Activated T-cell treated with anti-CD3 and anti-CD28 coated beads, Interleukin-2, amount 50 U/mL, for 4 hours (primary cell): ENCODE measurements around the gene TIMM21. TPM values are rescaled to one million over a fixed set of nuclear protein-coding genes. Genes with fewer than 3 reads are reported as not detected.

Experiments used
- ATAC-seq, 2 donors: fragments of 200-7000 bp; cut with Tn5 transposase; one replicate each; pipeline ENCODE4 v1.10.0; 2021
- DNase-seq: peaks from one replicate; pipeline ENCODE4 v3.0.0-alpha.2; 2020
- H3K27me3 Mint-ChIP-seq: one replicate; pipeline ENCODE4 v1.8.0; 2021; ENCODE audit warnings: low read depth, mixed read lengths
- H3K36me3 Mint-ChIP-seq: one replicate; pipeline ENCODE4 v1.8.0; 2022; ENCODE audit warnings: mixed read lengths; ENCODE audit not compliant: insufficient read depth
- H3K4me1 Mint-ChIP-seq: one replicate; pipeline ENCODE4 v1.8.0; 2021; ENCODE audit warnings: low read depth, mixed read lengths
- H3K4me3 Mint-ChIP-seq: one replicate; pipeline ENCODE4 v1.8.0; 2021; ENCODE audit warnings: mild to moderate bottlenecking, moderate library complexity, mixed read lengths
- H3K9me3 Mint-ChIP-seq: one replicate; pipeline ENCODE4 v1.8.0; 2021; ENCODE audit warnings: mixed read lengths
- total RNA-seq, 3 donors: library from RNA; stranded (reverse); gene quantifications; one replicate each; pipeline ENCODE4 v1.2.1, GENCODE V29; 2021

TIMM21 gene
- total RNA-seq, 3 donors from 2014 or later = 52.3 to 64.2 (median 56.5) TPM

DNA sequence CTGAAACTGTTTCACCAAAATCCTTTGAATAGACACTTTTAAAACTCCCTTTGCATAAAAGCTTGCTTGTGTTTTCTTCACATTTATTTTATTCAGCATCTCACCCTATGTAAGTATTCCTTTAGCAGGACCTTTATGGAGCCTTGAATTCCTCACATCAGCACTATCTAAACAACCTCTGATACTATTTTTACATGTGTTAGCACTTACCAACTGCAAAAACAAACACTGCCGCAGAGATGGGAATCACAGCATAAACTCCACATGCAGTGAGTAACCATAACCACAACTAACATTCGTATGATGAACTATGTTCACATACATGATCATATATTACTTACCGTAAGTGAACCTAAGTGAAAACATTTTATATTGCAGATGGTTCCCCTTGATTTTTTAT lies 16.1 kb upstream of the TIMM21 start:
- Mint-ChIP-seq H3K36me3 (no peaks in the 10 kb centered on the region), H3K27me3 (no peaks in the 10 kb centered on the region), H3K4me3 (no peak overlapping the region), H3K9me3 (no peaks in the 10 kb centered on the region), H3K4me1 (no peaks in the 10 kb centered on the region)
- DNase-seq (no peak), ATAC-seq (no peak)

- H3K4me1 Mint-ChIP-seq = peaks cover 26% of the 10 kb centered on the region
- ATAC-seq (no peak), DNase-seq (no peak)
- H3K9me3 Mint-ChIP-seq = no peaks in the 10 kb centered on the region
- H3K27me3 Mint-ChIP-seq = peaks cover 2% of the 10 kb centered on the region
- H3K4me3 Mint-ChIP-seq = no peak overlapping the region
- H3K36me3 Mint-ChIP-seq = no peaks in the 10 kb centered on the region
These were observed 10.3 kb upstream of the TIMM21 start for GRCh38 chr18:74137920-74138538.

DNA sequence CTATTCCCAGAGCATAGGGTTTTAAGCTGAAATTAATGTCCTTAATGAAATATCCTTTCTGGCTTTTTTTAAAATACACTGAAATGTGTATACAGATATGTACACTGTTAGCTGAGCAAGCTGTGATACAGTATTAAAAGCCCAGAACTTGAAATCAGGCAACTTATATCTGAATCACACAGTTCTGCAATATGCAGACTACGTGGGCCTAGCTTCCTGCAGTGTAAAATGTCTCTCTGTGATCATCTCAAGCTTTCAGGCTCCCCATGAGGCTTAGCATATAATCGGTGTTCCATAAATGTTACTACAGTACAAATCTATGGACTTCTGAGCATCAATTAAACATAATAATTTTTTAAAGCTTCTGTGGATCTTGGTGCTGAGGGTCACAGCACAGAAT lies 8.9 kb upstream of the TIMM21 start:
- Mint-ChIP-seq H3K4me3 (no peak overlapping the region), H3K4me1 (peaks cover 26% of the 10 kb centered on the region), H3K36me3 (no peaks in the 10 kb centered on the region), H3K27me3 (peaks cover 2% of the 10 kb centered on the region), H3K9me3 (no peaks in the 10 kb centered on the region)
- ATAC-seq = peak; percentile 58 to 59
- DNase-seq = no peak

- no peaks in the 10 kb centered on the region for H3K9me3 Mint-ChIP-seq
- H3K4me3 Mint-ChIP-seq = peak overlapping the region; percentile 60
- peaks cover 26% of the 10 kb centered on the region for H3K4me1 Mint-ChIP-seq
- ATAC-seq (peak; percentile 91 to 92), DNase-seq (no peak)
- H3K36me3 Mint-ChIP-seq = no peaks in the 10 kb centered on the region
- peaks cover 2% of the 10 kb centered on the region for H3K27me3 Mint-ChIP-seq
These were observed 8.4 kb upstream of the TIMM21 start for GRCh38 chr18:74139888-74140287.

DNA sequence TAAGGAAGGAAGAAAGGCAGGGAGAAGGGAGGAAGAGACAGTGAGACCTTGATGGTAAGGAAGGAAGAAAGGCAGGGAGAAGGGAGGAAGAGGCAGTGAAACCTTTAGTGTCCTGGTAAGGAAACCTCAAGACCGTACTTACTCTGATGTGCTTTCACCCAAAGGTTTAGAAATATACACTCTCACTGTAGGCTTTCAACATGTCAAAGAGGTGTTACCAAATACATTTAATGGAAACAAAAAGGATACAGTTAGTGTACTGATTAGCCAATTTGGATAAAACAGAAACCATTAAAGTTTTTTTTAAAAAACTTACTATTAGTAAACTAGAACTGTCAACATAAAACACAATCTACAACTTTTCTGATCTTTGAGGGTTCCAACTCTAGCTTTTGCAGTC lies 7.7 kb upstream of the TIMM21 start:
- DNase-seq (no peak), ATAC-seq (peak in 1 of 2 donors; percentile 29)
- H3K4me1 Mint-ChIP-seq = peaks cover 26% of the 10 kb centered on the region
- H3K4me3 Mint-ChIP-seq = peak overlapping the region; percentile 60
- H3K36me3 Mint-ChIP-seq = no peaks in the 10 kb centered on the region
- no peaks in the 10 kb centered on the region for H3K9me3 Mint-ChIP-seq
- H3K27me3 Mint-ChIP-seq = peaks cover 2% of the 10 kb centered on the region

DNA sequence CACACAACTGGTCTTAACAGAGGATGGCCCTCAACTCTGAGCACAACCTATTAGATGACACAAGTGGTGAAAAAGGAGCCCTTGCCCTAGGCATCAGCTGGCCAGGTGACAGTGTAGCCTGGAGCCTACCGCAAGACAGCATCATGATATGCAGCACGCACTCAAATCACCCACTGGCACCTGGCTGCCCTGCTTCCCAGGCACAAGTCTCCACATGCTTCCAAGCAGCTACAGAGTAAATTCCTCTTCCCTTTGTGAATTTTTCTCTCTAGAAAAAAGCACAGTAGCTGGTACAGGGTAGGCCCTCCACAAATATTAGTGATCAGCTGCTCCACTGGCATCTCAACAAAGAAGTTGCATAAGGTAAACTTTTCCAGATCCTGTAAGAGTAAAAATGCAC lies 6.7 kb upstream of the TIMM21 start:
- Mint-ChIP-seq H3K9me3 (no peaks in the 10 kb centered on the region), H3K4me3 (no peak overlapping the region), H3K27me3 (peaks cover 2% of the 10 kb centered on the region), H3K36me3 (no peaks in the 10 kb centered on the region), H3K4me1 (peaks cover 28% of the 10 kb centered on the region)
- ATAC-seq = no peak
- DNase-seq = no peak

DNA sequence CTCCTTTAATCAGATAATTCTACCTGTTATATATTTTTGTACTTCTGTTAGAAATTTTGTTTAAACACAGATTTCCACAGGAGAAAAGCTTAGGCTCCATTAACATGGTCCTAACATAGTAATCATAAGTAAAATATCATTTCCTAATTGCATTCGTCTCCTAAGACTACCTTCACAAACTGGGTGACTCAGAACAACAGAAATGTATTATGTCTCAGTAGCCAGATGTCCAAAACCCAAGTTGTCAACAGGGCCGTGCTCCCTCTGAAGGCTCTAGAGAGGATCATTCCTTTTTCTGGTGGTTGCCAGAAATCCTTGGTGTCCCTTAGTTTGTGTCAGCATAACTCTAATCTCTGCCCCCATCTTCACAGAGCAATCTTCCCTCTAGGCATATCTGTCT lies 6.1 kb upstream of the TIMM21 start:
- H3K9me3 Mint-ChIP-seq = no peaks in the 10 kb centered on the region
- no peak for DNase-seq
- peaks cover 34% of the 10 kb centered on the region for H3K4me1 Mint-ChIP-seq
- ATAC-seq = no peak
- no peak overlapping the region for H3K4me3 Mint-ChIP-seq
- H3K27me3 Mint-ChIP-seq = peaks cover 2% of the 10 kb centered on the region
- H3K36me3 Mint-ChIP-seq = no peaks in the 10 kb centered on the region

DNA sequence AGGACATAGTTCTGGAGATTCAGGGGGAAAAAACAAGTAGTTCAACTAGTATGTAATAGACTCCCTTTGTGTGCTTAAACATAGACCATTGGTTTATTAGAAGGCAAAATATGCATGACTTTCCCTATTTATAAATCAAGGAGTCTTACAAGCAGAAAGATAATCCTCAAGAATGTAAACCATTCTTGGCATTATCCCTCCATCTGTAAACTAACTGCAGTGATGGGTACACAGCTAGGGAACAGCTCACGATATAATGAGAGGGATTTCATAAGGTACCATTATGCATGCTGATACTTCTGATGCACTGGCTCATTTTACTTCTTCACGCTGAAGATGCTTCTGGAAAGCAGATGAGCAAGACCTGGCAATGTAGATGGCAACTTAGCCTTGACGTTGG lies 1.6 kb upstream of the TIMM21 start:
- no peaks in the 10 kb centered on the region for H3K9me3 Mint-ChIP-seq
- peaks cover 4% of the 10 kb centered on the region for H3K36me3 Mint-ChIP-seq
- ATAC-seq (no peak), DNase-seq (no peak)
- peak overlapping the region; percentile 98 for H3K4me3 Mint-ChIP-seq
- H3K4me1 Mint-ChIP-seq = peaks cover 40% of the 10 kb centered on the region
- no peaks in the 10 kb centered on the region for H3K27me3 Mint-ChIP-seq

GRCh38 chr18:74147491-74147778 lies 888 bp upstream of the TIMM21 start:
- Mint-ChIP-seq H3K27me3 (no peaks in the 10 kb centered on the region), H3K4me1 (peaks cover 43% of the 10 kb centered on the region), H3K36me3 (peaks cover 4% of the 10 kb centered on the region), H3K9me3 (no peaks in the 10 kb centered on the region), H3K4me3 (peak overlapping the region; percentile 98)
- ATAC-seq = no peak
- DNase-seq = no peak

DNA sequence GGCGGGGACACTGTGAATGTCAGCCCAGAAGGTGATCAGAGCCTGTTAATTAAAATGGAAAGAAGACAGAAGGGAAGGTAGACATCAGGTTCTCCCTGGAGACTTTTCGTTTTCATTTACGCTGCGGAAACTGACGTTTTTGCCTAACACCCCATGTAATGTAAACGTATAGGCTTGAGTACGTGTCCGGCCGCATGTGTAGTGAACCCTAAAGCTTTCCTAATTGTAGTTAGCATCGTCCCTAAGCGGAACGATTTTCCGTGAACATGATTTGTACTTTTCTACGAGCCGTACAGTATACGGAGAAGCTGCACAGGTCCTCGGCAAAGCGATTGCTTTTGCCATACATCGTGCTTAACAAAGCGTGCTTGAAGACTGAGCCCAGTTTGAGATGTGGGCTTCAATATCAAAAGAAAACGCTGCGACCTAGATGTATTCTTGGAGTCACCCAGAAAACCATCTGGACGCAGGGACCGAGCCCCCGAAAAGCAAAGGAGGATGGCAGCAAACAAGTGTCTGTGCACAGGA lies 284 bp downstream of the TIMM21 start:
- Mint-ChIP-seq H3K4me1 (peaks cover 47% of the 10 kb centered on the region), H3K4me3 (peak overlapping the region; percentile 98), H3K27me3 (no peaks in the 10 kb centered on the region), H3K36me3 (peaks cover 4% of the 10 kb centered on the region), H3K9me3 (no peaks in the 10 kb centered on the region)
- ATAC-seq (peak; percentile 0), DNase-seq (no peak)

- H3K4me3 Mint-ChIP-seq = peak overlapping the region; percentile 98
- no peak for DNase-seq
- no peak for ATAC-seq
- no peaks in the 10 kb centered on the region for H3K27me3 Mint-ChIP-seq
- no peaks in the 10 kb centered on the region for H3K9me3 Mint-ChIP-seq
- peaks cover 47% of the 10 kb centered on the region for H3K4me1 Mint-ChIP-seq
- H3K36me3 Mint-ChIP-seq = peaks cover 6% of the 10 kb centered on the region
These were observed 1.6 kb downstream of the TIMM21 start for GRCh38 chr18:74149878-74150277.

DNA sequence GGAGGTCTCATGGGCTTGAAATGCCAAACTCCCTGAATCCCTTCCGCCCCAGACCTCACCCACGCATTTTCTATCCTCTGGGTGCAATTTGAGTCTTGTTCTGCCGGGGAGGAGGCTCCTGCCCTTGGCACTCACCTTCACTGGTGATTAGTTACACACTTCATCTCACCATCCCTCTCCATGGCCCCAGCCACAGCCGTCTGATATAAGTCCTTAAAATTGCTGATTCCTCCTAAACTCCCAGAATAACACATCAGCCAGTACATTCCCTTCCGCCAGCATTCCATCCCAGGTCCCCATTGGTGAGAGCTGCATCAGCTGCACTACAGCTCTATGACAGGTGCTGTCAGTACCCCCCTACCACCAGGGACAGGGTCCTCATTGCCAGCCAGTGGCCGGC lies 3.9 kb downstream of the TIMM21 start:
- Mint-ChIP-seq H3K9me3 (no peaks in the 10 kb centered on the region), H3K4me1 (peaks cover 40% of the 10 kb centered on the region), H3K36me3 (peaks cover 18% of the 10 kb centered on the region), H3K4me3 (no peak overlapping the region), H3K27me3 (no peaks in the 10 kb centered on the region)
- DNase-seq (no peak), ATAC-seq (no peak)

DNA sequence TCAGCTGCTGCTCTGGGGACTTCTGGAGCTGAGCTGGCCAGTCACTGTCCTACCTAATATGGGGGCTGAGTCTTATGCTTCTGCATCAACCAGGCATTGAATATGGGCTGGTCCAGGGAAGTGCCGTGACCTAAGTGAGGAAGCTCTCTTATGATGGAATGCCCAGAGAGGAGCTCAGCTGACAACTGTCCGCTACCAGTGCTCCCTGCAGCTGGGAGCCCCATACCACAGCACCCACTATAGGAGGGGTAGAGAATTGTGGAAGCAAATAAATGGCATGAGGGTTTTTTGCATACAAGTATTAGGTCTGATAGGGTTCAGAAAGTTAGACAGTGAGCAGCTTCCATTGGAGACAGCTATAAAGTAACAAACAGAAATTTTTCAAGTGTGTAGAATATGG lies 4.5 kb downstream of the TIMM21 start:
- H3K4me1 Mint-ChIP-seq = peaks cover 36% of the 10 kb centered on the region
- no peak overlapping the region for H3K4me3 Mint-ChIP-seq
- H3K27me3 Mint-ChIP-seq = no peaks in the 10 kb centered on the region

GRCh38 chr18:74153377-74153776 lies 5.1 kb downstream of the TIMM21 start:
- no peaks in the 10 kb centered on the region for H3K27me3 Mint-ChIP-seq
- DNase-seq (no peak), ATAC-seq (no peak)
- H3K4me1 Mint-ChIP-seq = peaks cover 35% of the 10 kb centered on the region
- H3K4me3 Mint-ChIP-seq = no peak overlapping the region
- peaks cover 25% of the 10 kb centered on the region for H3K36me3 Mint-ChIP-seq
- no peaks in the 10 kb centered on the region for H3K9me3 Mint-ChIP-seq

More for the DNA sequence above, 4.5 kb downstream of the TIMM21 start:
- Mint-ChIP-seq H3K36me3 (peaks cover 19% of the 10 kb centered on the region), H3K9me3 (no peaks in the 10 kb centered on the region)
- DNase-seq (no peak), ATAC-seq (no peak)

DNA sequence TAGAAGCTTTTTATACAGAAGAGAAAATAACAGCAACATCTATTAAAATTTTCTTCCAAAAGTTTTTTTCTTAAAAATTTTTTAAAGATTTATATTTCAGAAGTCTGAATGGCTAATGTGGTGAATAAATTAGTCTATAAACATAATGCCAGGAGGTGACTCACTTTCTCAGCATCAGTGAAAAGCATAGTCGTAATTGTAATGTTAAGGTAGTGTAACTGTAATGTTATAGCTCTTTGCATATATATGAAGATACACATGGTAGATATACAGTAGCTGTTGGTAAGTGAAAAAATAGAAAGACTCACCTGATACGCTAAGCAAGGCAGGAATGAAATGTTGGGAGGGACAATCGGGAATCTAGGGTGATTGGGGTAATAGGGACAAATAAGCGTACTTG lies 5.5 kb downstream of the TIMM21 start:
- H3K4me1 Mint-ChIP-seq = peaks cover 35% of the 10 kb centered on the region
- no peaks in the 10 kb centered on the region for H3K27me3 Mint-ChIP-seq
- H3K36me3 Mint-ChIP-seq = peaks cover 26% of the 10 kb centered on the region
- DNase-seq (no peak), ATAC-seq (no peak)
- H3K4me3 Mint-ChIP-seq = no peak overlapping the region
- H3K9me3 Mint-ChIP-seq = no peaks in the 10 kb centered on the region
